Vagina (tissue), 2 donors: ENCODE results near the gene C3.

Experiments
- CTCF ChIP-seq, 3 experiments: fragments of 450-650 bp in 2 of 3; fragments of 200-600 bp in 1 of 3; sonication (generic) in 1 of 3; IDR thresholded peaks; one replicate each; pipeline ENCODE4 v1.5.1; 2017 to 2019; ENCODE audit warnings: antibody characterized with exemption in 3 of 3, mild to moderate bottlenecking in 2 of 3, moderate library complexity in 2 of 3
- POLR2A ChIP-seq, 2 donors: fragments of 450-650 bp; IDR thresholded peaks; one replicate each; pipeline ENCODE4 v1.6.1; 2017; ENCODE audit warnings: antibody characterized with exemption in 2 of 2, mild to moderate bottlenecking in 2 of 2, moderate library complexity in 2 of 2
- POLR2AphosphoS5 ChIP-seq, 2 donors: sonication (generic); formaldehyde crosslinking; IDR thresholded peaks; one replicate each; pipeline ENCODE4 v1.9.0; 2017; ENCODE audit warnings: antibody characterized with exemption in 2 of 2, mild to moderate bottlenecking in 2 of 2, low read depth in 1 of 2; ENCODE audit not compliant: insufficient read depth in 1 of 2

- TF ChIP-seq CTCF (IDR thresholded peaks at IDR 0.05) (no peak), POLR2AphosphoS5 (IDR thresholded peaks at IDR 0.05; ENCODE audit: insufficient read depth in 1 of 2, low read depth in 1 of 2) (no peak), POLR2A (IDR thresholded peaks at IDR 0.05) (no peak)
Measured at GRCh38 chr19:6668691-6669090, 51.8 kb downstream of the C3 start.
